Endothelial cell of hepatic sinusoid (primary cell): ENCODE measurements around the gene PINLYP.

Source experiments
- in situ Hi-C: cut with HindIII; loops from 2 replicates; pipeline ENCODE4 v1.10.0; 2017; ENCODE audit warnings: low sequenced_read_pairs

The PINLYP gene

DNA sequence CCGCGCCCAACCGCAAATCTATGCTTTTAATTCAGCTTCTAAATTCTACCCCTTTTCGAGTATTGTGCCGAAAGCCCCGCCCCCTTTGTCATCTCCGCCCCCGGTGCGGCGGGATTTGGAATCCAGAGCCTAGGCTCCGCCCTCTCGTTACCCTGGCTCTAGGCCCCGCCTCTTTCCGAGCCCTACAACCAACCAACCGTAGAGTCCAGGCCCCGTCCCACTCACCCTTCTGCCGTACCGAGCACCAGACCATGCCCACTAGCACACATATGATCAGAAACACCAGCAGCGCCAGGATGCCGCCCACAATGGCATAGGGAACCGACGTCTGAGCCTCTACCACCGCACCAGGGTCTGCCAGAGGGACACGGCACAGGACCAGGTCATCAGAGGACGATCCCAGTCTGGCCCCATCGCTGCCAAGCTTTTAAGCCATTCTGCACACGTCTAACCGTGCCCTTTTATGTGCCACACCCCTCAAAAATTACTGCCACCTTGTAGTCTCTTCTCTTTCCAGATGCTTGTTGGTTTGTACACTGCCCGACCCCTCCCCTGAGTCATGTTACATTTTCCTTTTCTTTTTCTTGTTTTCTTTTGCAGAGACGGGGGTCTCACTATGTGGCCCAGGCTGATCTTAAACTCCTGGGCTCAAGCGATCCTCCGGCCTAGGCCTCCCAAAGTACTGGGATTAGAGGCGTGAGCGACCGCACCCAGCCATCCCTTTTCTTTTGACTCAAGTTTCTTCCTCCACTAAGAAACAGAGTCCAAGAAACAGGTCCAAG, 48.5 kb downstream of the PINLYP start:
- in situ Hi-C loops: loop anchor here (5.0 kb wide), 1 partner anchor 87 kb away; no protein-coding TSS in a partner anchor

DNA sequence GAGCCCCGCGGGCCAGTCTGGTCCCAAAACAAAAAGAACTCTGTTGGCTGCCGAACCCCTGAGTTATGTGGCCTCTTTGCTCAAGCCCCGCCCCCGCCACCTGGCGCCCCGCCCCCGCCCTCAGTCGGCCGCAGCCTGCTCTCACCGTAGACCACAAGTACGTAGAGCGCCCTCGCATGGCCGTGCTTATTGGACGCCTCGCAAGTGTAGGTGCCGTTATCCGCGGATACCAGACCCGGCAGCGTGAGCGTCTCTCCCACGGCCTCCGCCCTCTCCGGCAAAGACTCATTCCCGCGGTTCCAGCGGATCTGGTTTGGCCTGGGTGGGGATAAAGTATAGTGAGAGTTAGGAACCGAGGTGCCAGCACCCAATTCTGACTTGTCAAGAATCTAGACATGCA, 49.3 kb downstream of the PINLYP start:
- in situ Hi-C loops: loop anchor here (5.0 kb wide), 1 partner anchor 88 kb away; no protein-coding TSS in a partner anchor

DNA sequence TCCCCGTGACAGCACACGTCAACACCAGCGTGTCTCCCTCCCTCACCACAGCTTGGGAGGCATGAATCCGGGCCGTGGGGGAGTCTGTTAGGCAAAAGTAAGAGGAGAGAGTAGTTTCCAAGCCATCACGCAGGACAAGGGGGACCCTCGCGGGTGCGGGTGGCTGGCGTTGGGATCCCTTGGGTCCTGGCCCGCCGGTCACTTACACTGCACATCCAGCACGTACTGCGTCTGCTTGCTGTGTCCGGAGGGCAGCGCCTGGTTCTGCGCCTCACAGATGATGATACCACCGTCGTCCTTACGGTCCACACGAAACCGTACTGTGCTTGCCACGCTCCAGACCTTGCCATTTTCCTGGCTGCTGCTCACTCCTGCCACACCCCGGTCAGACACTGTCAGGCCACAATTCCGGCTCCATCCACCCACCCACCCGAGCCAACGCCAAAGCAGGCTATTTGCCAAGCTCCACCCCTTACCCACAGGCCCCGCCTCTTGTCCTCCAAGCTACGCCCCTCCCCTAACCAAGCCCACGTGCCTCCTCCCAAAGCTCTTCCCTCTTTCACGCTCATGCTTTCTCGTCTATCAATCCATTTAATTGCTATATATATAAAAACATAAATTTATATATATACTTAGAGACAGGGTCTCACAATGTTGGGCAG, 50.4 kb downstream of the PINLYP start:
- in situ Hi-C loops: no loop called here

DNA sequence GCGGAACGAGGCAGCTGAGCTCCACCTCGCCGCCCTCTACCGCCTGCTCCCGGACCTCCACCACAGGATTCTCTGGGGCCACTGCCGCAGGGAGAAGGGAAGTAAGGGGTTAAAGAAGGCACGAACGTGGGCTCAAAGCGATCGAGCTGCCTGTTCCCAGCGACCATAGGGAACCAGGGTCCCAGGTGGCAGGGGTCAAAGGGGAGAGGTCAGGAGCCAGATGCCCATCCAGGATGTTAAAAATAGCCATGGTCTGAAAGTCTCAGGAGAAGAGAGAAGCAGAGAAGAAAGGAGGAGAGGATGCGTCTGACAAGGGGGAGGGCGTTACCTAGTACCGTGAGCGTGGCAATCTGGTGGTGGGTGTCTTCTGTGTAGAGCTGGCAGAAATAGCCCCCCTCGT, 51.2 kb downstream of the PINLYP start:
- in situ Hi-C loops: no loop called here

DNA sequence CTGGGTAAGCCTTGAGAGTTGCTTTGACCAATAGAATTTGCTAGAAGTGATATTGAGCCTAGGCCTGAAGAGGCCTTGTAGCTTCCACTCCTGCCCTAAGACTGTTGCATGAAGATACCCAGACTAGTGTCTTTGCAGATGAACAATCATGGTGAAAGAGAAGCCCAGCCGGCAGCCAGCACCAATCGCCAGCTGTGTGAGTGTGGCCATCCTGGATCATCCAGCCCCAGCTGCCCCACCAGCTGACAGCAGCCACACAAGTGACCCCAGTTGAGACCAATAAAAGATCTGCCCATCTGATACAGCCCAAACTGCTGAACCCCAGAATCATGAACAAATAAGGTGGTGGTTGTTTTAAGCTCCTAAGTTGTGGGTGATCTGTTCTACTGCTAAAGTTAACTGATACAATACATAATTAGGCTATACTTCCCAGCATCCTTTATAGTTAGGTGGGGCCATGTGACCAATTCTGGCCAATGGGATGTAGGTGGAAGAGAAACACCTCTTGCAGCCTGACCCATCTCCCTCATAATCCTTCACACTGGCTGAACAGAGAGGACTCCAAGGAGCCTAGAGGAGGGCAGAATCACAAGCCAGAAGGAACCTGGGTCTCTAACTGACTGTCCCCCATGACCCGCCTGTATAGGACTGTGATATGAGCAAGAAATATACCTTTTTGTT, 53.2 kb downstream of the PINLYP start:
- in situ Hi-C loops: no loop called here

DNA sequence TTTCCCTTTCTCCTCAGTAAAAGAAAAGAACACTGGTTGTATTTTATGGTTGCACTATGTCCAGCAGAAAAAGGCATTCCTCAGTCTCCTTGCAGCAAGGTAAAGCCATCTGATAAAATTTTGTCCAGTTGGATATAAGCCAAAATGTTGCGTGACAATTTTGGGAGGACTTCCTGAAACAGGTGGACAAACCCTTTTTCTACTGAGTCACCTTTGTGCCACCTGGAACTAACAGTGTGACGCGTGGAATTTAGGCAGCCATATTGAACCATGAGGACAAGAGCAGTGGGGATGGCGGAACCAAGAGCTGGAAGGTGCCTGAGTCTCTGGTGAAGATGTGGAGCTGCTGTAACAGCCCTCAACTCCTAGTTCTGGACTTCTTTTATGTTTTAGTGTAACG, 55.9 kb downstream of the PINLYP start:
- in situ Hi-C loops: no loop called here
